GM19455 (cell line): ENCODE data around the gene ADGRB2.

Source experiments
- ATAC-seq: cut with Tn5 transposase; IDR thresholded peaks from one replicate; pipeline ENCODE4 v1.9.1; 2021; ENCODE audit not compliant: unreplicated experiment

ADGRB2 gene

DNA sequence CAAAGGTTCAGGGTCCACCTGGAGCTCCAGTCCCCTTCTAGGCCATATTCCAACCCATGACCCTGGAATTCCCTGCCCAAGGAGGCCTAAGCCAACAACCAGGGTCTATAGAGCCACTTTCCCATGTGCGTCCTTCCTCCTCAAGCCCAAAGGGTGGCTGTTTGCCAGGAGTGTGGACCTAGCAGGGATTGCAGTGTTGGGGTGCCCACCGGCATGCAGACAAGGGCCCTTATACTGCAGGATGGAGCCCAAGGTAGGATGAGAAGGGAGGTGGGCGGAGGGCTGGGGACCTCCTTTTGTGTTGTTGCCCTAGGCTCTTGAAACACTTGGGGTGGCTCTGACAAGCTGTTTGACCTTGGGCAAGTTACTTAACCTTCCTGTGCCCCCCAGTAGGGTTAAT, 19.7 kb upstream of the ADGRB2 start:
- no peak for ATAC-seq

DNA sequence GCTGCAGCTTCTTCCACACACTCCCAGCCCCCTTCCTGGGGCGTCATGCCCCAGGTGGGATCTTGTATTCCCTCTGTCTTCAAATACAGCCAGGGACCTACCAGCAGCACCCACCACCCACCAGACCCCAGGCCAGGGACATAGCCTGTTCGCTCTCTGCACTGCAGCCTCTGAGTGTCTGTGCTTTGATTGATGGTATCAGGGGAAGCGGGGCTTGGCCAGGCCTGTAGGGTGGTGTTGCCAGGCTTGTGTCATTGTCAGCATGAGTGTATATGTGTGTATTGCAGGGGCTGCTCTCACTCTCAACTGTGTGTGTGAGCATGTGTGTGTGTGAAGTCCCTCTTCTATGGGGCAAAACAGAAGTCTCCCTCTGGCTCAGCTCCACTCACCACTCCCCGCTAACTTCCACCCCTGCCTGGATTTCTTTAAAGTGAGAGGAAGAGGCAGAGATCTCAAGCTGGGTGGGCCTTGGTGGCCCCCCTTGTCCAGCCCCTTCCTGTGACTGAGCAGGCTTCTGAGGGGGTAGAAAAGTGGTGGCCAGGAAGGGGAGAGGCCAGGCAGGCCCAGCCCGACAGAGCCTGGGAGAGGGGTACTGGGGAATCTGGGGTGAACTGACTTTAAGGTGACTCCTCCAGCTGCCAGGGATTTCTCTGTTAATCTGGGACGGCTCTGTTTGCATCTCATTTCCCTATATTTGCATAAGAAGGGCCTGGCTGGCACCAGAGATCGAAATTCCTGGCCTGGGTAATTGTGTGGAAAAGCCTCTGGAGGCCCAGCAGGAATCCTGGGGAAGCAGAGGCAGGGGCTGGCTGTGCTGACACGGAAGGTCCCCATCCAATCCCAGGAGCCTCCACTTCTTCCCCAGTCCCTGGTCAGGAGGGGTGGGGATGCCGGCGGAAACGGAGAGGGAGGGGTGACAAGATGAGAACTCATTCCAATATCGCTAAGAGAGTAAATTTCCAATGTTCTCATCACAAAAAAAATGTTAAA, 18.6 kb upstream of the ADGRB2 start:
- ATAC-seq = no peak

- no peak for ATAC-seq
These were observed 17.7 kb upstream of the ADGRB2 start for GRCh38 chr1:31781756-31782371.

DNA sequence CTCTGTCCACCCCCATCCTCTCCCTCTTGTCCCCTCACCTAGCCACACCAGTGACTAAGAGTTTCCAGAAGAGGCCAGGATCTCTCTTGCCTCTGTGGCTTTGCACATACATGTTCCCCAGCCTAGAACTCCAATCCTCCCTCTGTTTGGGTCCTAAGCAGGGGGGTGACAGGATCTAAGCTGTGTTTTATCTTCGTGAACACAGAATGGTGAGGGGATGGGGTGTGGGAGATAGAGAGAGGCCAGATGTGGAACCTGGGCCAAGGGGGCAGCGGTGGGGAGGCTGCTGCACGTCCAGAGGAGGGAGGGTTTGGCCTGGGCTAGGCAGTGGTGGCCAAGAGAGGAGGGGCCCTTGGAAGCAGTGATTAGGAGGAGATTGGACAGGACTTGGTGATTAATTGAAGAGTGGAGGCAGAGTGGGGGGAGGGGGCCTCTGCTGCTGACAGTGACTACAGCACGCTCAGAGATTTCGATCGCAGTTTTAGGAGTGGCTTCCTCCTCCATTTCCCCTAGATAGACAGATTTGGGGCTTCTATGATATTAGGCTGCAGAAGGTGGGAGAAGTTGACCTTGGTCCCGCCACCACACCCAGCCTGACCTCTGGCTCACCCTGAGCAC, 17.1 kb upstream of the ADGRB2 start:
- ATAC-seq = no peak

DNA sequence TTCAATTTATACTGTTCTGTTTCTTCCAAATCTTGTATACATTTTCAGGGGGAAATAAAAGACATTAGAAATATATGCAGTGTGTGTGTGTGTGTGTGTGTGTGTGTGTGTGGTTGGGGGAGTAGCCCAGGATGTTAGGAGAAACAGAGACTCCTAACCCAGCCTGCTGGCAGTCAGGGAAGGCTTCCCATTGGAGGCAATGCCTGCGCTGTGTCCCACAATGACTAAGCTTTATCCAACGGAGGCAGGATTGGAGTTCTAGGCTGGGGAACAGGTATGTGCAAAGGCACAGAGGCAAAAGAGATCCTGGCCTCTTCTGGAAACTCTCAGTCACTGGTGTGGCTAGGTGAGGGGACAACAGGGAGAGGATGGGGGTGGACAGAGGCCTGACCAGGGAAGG, 16.5 kb upstream of the ADGRB2 start:
- ATAC-seq = no peak

DNA sequence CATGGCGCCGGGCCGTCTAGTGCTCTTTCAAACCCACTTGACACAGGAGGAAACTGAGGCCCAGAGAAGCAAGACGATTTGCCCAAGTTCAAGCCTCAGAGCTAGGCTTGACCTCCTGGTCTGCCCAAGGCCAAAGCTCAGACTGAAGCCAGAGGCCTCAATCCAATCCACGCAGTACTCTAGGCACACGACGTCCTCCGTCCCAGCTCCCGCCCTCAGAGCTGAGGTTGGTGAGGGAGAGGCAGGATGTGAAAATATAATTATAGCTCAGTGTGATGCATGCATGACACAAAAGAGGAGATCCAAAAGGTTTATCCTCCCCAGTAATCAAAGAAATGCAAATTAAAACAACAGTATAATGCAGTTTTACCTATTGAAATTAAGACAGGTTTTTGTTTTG, 15.5 kb upstream of the ADGRB2 start:
- ATAC-seq = no peak

DNA sequence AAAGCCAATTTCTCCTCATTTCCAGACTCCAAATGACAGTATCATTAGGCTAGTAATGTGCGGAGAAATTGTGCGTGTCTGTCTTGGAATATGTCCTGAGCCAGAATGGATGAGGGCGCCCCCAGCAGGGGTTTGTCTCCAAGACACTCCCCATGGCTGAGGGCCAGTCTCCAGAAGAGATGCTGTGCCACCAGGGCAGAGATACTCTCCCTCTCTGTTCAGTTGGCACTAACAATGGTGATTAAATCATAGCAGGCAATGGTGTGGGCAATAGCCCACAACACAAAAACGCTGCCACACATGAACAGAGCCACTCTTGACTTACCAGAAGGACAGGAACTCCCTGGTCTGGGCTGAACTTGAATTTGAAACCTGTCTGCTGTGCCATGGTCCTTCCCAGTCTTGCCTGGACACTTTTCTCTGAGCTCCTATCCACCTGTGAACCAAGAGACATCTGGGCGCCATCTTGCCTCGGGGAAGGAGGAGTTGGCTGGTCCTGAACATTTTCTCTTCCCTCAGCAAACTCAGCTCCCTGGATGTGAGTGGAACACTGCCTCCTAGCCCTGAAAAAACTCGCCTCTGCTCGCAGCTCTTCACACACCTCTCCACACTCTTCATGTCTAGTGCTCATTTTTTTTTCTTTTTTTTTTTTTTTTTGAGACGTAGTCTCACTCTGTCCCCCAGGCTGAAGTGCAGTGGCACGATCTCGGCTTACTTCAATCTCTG, 14.8 kb upstream of the ADGRB2 start:
- ATAC-seq = no peak

DNA sequence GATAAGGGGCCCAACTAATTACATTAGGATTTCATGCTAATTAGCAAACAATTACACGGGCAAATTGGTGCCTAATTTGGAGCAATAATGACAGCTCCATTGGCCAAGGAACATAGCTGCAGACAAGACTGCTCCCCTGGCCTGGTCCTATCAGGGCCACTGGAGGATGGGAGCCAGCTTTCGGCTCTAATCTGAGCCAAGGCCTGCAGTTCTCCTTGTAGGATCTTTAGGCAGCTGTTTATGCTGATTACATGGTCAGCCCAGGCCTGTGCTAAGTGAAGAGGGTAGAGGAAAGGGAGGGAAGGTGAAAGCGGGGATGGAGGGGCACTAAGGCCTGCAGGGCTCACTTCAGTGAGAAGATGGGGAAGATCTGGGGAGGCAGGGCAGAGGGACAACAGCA, 12.4 kb upstream of the ADGRB2 start:
- no peak for ATAC-seq

DNA sequence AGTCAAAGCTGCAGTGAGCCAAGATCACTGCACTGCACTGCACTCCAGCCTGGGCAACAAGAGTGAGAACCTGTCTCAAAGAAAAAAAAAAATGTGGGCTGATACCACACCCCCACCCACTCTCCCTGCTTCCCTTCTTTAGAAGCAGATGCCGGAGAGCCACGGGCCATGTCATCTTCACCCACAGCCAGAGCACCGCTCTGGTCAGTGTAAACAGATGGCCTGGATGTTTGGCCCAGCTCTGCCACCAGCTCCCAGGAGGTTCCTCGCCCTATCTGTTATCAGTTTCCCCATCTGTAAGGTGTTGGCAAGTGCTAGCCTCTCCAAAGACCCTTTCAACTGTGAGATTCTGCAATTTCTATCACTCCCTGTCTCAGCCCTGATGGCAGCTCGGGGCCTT, 11.9 kb upstream of the ADGRB2 start:
- no peak for ATAC-seq

GRCh38 chr1:31775210-31775999, 11.3 kb upstream of the ADGRB2 start:
- ATAC-seq = no peak

DNA sequence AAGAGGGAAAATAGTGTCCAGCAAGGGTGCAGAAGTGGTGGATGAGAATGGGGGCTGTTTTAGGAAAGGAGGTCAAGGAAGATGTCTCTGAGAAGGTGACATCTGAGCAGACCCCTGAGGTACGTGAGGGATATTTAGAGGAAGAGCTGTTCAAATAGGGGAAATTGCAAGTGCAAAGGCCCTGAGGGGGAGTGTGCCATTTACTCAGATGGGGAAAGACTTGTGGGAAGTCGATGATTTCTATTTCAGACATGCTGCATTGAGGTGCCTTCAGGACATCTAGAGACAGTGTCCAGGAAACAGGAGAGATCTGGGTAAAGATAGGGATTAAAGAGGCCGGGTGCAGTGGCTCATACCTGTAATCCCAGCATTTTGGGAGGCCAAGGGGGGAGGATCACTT, 10.4 kb upstream of the ADGRB2 start:
- ATAC-seq = no peak

DNA sequence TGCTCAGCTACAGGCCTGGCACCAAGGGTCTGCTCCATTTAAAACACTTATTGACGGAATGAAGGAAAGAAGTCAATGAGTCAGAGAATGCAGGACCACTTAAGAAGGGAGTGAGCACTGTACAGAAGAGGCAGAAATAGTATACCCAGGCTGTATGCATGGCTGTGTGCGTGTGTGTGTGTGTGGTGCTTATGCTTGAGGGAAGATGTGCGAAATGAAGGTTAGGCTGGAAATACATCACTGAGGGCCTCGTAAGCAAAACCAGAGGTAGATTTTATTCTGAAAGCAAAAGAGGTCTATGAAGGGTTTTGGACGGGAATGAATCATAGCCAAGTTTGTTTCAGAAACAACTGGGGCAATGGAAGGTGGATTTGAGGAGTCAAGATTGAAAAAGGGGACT, 9.7 kb upstream of the ADGRB2 start:
- no peak for ATAC-seq

- ATAC-seq = no peak
These were observed 8.6 kb upstream of the ADGRB2 start for GRCh38 chr1:31772669-31773248.

- ATAC-seq = no peak
These were observed 7.9 kb upstream of the ADGRB2 start for GRCh38 chr1:31771891-31772668.

DNA sequence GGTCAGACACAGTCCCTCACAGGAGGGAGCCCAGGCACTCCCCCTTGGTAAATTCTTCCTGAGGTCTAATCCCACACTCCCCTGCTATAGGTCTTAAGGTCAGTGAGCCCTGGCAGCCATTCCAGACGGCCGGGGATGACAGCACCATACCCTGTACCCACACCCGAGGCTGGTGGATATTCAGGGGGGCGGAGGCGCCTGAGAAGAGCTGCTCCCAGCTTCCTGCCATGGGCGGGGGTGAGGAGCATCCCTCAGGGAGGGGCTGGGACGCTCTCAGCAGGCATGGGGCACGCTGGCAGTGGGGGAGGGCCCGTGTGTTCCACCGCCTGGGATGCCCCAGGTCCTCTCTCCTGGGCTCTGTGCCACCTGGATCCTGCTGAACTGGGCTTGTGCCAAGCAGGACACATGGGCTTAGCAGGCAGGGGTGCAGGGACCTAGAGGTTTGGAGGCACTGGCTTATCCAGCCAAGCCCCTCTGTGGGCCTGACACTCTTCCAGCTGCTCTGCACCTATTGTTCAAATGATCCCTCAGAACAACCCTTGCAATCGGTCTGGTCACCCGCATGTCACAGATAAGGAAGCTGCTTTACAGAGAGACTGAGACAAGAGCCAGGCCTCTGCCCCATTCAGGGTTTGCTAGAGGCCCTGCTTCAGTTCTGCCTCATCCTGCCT, 5.7 kb upstream of the ADGRB2 start:
- ATAC-seq = no peak

DNA sequence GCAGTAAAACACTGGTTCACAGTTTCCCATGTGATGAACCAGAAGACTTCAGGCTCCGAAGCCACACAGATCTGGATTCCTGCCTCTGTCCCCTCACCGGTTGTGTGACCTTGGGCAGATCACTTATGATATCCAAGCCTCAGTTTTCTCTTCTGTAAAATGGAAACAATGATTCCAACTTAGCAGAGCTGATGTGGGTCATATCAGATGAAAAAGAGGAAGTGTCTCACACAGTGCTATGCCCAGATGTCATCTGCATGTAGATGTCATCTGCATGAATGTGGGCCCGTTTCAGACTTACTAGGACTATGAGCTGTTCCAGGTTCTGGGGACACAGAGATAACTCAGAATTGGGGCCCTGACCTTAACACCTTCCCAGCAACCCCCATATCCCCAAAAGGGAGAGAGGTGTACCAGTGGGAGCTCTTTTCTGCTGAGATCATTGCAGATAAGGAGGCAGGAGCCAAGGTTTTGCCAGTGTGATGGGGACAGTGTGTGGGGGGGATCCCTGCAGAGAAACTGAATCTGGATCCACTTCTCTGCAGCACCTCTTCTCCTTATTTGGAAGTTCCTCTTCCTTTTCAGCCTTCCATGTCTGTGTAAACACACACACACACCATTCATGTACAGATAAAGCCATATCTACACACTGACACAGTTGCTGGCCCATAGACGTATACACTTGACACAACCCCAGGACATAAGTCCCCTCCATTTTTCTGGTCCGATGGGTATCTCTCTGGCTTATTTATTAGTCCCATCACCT, 5.0 kb upstream of the ADGRB2 start:
- ATAC-seq = no peak

GRCh38 chr1:31768407-31768907, 4.3 kb upstream of the ADGRB2 start:
- ATAC-seq = no peak

DNA sequence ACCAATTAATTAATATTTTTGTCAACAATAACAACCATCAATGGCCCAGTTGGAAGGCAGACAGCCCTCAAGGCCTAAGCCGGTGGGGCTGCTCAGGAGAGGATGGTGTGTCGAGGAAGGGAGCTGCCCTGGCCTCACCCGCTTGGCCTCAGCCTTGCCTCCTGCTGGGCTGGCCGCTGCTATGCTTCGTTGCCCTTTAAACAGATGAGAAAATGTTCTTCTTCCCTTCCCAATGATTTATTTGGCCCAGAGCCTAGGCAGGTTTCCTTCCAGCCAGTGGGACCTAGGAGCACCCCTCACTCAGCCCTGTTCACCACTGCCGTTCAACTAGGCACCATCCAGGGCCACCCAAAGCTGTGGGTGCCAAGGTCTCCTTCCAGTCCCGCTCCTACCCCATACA, 3.1 kb upstream of the ADGRB2 start:
- no peak for ATAC-seq
